Astrocyte of the cerebellum (primary cell): ENCODE measurements around the gene AK8.

ENCODE experiments used
- DNase-seq: peaks from one replicate; pipeline ENCODE4 v3.0.0-alpha.2; 2011; ENCODE audit warnings: low read depth
- H3K4me3 ChIP-seq: 2 replicates; pipeline ENCODE4 v1.5.1; 2011; ENCODE audit warnings: mild to moderate bottlenecking, low read depth, low read length, moderate library complexity
- CTCF ChIP-seq: IDR thresholded peaks from 2 replicates; pipeline ENCODE4 v1.5.1; 2012; ENCODE audit warnings: low read length, low read depth, moderate library complexity, mild to moderate bottlenecking; ENCODE audit errors: missing control alignments
- in situ Hi-C: cut with HindIII; loops from 2 replicates; pipeline ENCODE4 v1.10.0; 2017; ENCODE audit warnings: low sequenced_read_pairs

AK8 gene

GRCh38 chr9:132877824-132878694 lies at the start of gene AK8:
AK8 (minus strand) TSS chr9:132878284; CDS start chr9:132878255, 29 bp downstream.
- H3K4me3 ChIP-seq, result peak within 1 kb of the TSS; percentile 98
- DNase-seq, result peak; percentile 31
- no peak for TF ChIP-seq CTCF
- in situ Hi-C loops, result no loop called here

- no peak for DNase-seq
- in situ Hi-C loops, result no loop called here
- TF ChIP-seq CTCF, result no peak
- H3K4me3 ChIP-seq, result no peak overlapping the region
Observed at GRCh38 chr9:132927704-132928103, 49.6 kb upstream of the AK8 start.

GRCh38 chr9:132923346-132923902 lies 45.3 kb upstream of the AK8 start:
- in situ Hi-C loops, result no loop called here

GRCh38 chr9:132919614-132920268 lies 41.7 kb upstream of the AK8 start:
- TF ChIP-seq CTCF, result no peak
- in situ Hi-C loops, result no loop called here

More at GRCh38 chr9:132923346-132923902, 45.3 kb upstream of the AK8 start:
- no peak for DNase-seq
- H3K4me3 ChIP-seq, result no peak overlapping the region
- no peak for TF ChIP-seq CTCF

GRCh38 chr9:132914924-132915323 lies 36.8 kb upstream of the AK8 start:
- in situ Hi-C loops, result no loop called here
- TF ChIP-seq CTCF, result no peak
- no peak for DNase-seq
- H3K4me3 ChIP-seq, result no peak overlapping the region

More at GRCh38 chr9:132919614-132920268, 41.7 kb upstream of the AK8 start:
- no peak for DNase-seq
- no peak overlapping the region for H3K4me3 ChIP-seq

- DNase-seq, result no peak
- no peak overlapping the region for H3K4me3 ChIP-seq
- in situ Hi-C loops, result no loop called here
- no peak for TF ChIP-seq CTCF
Observed at GRCh38 chr9:132912131-132912530, 34.0 kb upstream of the AK8 start.
